Neural progenitor cell (in vitro differentiated cells): ENCODE data around the gene GNRHR.

Source experiments
- EZH2 ChIP-seq: fragments of 200-600 bp; sonication (generic); IDR thresholded peaks from 2 replicates; pipeline ENCODE4 v1.6.1; 2017; ENCODE audit warnings: antibody characterized with exemption, mild to moderate bottlenecking, moderate library complexity
- EZH2phosphoT487 ChIP-seq: fragments of 200-600 bp; sonication (generic); IDR thresholded peaks from 2 replicates; pipeline ENCODE4 v1.6.1; 2017; ENCODE audit warnings: antibody characterized with exemption
- TF ChIP-seq, protein P1 (sequence below): fragments of 200-600 bp; sonication (generic); IDR thresholded peaks from 2 replicates; pipeline ENCODE4 v1.5.1; 2017; ENCODE audit warnings: antibody characterized with exemption, mild to moderate bottlenecking

DNA sequence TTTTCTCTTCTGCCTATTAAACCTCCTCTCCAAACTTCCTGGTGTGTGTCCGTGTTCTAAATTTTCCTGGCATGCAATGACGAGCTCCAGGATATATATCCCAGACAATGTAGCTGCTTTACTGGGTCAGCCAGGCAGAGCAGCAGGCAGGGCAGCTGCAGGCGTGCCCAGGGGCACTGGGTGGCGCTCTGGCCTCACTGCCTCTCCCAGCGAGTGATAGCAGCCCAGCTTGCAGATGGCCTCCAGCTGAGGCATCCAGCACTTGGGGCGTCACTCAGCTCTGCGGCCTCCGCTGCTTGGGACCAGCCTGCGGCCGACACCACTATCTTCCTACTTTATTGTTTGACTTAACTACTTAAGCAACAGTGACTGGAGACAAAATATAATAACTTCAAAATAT is 30.2 kb downstream of the GNRHR start:
- TF ChIP-seq, protein P1, sequence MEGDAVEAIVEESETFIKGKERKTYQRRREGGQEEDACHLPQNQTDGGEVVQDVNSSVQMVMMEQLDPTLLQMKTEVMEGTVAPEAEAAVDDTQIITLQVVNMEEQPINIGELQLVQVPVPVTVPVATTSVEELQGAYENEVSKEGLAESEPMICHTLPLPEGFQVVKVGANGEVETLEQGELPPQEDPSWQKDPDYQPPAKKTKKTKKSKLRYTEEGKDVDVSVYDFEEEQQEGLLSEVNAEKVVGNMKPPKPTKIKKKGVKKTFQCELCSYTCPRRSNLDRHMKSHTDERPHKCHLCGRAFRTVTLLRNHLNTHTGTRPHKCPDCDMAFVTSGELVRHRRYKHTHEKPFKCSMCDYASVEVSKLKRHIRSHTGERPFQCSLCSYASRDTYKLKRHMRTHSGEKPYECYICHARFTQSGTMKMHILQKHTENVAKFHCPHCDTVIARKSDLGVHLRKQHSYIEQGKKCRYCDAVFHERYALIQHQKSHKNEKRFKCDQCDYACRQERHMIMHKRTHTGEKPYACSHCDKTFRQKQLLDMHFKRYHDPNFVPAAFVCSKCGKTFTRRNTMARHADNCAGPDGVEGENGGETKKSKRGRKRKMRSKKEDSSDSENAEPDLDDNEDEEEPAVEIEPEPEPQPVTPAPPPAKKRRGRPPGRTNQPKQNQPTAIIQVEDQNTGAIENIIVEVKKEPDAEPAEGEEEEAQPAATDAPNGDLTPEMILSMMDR = peak; percentile 33
- no peak for TF ChIP-seq EZH2
- no peak for TF ChIP-seq EZH2phosphoT487
